GM18519 (cell line): ENCODE data around the gene VGLL3.
"Not testable (repeated sequence)": the region's sequence is repeated elsewhere in the genome, so short reads cannot be mapped to it uniquely, and the experiment has no call there.

ENCODE experiments used
- ATAC-seq: cut with Tn5 transposase; IDR thresholded peaks from one replicate; pipeline ENCODE4 v1.9.1; 2021; ENCODE audit warnings: mild to moderate bottlenecking, moderate library complexity; ENCODE audit not compliant: unreplicated experiment, low FRiP score

The VGLL3 gene

DNA sequence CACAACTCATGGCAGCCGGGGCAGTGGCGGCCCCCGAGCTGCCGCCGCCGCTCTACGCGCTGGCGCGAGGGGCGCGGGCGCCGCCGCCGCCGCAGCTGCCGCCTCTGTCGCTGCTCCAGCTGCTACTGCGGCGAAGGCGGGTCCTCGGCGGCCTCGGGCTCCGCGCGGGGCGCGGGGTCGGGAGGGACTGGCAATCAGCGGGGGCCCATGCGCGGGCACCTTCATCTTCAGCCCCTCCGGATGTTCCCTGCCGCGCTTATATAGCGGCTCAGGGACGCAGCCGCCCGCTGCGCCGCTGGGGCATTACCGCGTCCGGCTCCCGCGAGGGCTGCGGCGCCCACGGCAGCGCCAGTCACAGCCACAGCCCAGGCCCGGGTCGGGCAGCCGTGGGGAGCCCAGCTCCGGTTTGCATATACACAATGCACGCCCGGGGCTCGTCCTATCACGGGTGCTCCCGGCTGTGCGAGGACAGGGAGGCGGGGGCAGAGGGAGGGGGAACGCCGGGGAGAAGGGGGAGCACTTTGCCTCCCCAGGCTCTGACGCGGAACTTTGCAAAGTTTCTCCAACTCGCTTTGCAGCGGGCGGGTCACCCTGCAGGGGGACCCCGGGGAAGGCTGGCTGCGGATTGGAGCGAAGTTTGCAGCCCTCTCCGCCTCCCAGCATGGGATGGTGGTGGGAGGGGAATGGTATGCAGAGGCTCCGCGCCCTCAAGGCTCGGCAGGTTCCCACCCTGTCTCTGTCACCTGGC lies at the start of gene VGLL3:
TSS of gene VGLL3 (minus strand) at position 416 of the 748 bp plus-strand sequence. CDS start at position 10, 406 bp downstream.
- no peak for ATAC-seq

- ATAC-seq: no peak
Observed at GRCh38 chr3:87037652-87038051, 46.7 kb upstream of the VGLL3 start.

DNA sequence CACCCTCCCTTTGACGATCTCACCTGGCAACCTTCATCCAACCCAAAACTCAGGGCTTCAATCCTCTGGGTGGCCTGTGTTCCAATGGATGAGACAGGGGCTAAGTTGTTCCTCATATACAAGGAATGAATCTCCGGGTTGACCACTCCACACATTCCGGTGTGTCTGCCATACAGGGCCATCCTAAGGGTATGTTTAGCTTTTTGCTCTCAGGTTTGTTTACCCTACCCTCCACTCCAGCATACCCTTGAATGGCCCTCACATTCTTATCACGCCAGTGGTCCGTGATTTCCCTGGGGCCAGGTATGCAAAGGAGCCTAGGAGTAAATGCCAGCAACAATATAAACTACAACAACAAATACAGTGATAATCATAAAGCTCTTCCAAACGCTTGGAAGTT lies 45.7 kb upstream of the VGLL3 start:
- no peak for ATAC-seq

DNA sequence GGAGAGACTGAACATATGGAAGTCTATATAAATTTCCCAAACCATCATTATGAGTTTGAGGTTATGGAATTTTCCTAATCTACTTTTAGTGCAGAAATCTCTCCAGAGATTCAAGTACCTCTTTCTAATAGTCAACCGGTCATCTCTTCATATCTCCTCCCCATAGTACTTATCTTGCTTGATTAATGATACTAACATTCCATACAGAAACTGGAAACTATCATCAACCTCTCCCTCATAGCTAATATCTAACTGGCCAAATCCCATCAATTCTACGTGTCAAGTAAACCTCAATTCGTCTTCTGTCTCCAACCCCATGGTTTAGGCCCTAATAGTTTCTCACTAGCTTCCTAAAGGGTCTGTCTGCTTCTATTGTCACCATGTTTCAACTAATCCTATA lies 44.4 kb upstream of the VGLL3 start:
- no peak for ATAC-seq

DNA sequence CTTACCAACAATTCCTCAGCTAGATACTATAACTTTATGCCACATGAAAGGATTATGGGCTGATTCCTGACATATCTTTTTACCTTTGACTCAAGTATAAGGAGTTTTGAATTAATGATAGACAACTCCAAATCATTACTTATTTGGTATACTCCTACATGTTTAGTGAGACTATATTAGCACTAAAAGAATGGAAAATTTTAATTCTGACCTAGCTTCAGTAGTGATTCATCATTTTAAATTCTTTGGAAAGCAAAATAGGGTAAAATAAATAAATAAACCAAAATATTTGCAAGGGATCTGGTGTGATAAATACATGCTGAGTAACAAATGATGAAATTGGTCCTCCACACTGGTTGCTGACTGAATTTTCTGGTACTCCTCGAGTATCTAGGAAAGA lies 42.3 kb upstream of the VGLL3 start:
- no peak for ATAC-seq

GRCh38 chr3:87025661-87026645 lies 35.0 kb upstream of the VGLL3 start:
- ATAC-seq: no peak

GRCh38 chr3:87017370-87017769 lies 26.4 kb upstream of the VGLL3 start:
- ATAC-seq: not testable (repeated sequence)

GRCh38 chr3:87009271-87009670 lies 18.3 kb upstream of the VGLL3 start:
- ATAC-seq: no peak

- no peak for ATAC-seq
Observed at GRCh38 chr3:87006844-87007439, 16.0 kb upstream of the VGLL3 start.

DNA sequence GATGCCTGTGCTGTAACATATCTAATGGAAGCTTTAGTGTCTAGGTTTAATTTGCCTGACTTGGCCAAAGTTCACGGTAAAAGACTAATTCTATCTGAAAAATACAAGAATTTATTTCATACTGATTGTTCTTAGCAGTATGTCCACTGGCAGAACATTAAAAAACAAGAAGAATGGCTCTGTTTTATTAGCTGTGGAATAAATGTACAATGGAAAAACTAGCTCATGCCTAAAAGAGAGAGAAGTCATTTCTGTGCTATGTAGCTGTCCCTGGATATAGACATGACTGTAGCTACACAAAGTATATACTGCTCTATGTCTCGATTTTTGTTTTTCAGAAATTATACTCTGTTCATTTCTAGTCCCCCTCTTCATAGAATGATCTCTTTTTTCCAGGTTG lies 13.9 kb upstream of the VGLL3 start:
- ATAC-seq: no peak

- no peak for ATAC-seq
Observed at GRCh38 chr3:87002346-87002745, 11.4 kb upstream of the VGLL3 start.

GRCh38 chr3:87001473-87002098 lies 10.6 kb upstream of the VGLL3 start:
- no peak for ATAC-seq

- no peak for ATAC-seq
Observed at GRCh38 chr3:87000940-87001339, 10.0 kb upstream of the VGLL3 start.

- ATAC-seq: no peak
Observed at GRCh38 chr3:86998569-86998968, 7.6 kb upstream of the VGLL3 start.

- no peak for ATAC-seq
Observed at GRCh38 chr3:86996261-86996955, 5.5 kb upstream of the VGLL3 start.

- ATAC-seq: no peak
Observed at GRCh38 chr3:86995537-86995936, 4.6 kb upstream of the VGLL3 start.

DNA sequence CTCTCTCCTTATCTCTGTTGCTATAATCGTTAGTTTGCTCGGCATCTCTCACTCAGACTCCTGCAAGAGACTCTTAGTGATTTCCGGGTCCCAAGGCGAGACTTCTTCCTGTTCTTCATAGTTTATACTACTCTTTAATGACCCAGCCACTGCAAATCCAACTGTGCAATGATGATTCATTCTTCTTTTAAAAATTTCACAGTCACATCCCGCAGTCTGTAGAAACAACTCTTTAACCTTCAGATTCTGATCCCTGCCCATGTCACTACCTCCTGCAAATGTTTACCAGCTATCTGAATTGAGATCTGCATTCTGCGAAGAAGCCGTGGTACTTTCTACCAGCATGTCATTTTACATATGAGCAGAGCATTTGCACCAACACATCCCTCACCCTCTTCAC lies 2.8 kb upstream of the VGLL3 start:
- no peak for ATAC-seq

- no peak for ATAC-seq
Observed at GRCh38 chr3:86991840-86992435, 989 bp upstream of the VGLL3 start.

DNA sequence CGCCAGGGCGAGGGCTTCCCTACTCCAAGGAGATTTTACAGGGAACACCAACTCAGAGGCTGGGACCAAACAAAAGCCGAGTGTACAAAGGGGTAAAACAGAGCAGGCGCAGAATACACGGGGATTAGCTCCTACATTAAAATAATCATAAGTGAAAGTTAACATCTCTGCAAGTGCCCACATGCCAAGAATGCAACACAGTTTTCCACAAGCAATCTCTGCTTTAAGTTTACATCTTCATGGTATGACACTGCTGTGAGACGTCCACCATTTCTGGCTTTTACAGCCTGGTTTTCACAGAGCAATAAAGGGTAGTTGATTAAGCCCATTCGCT lies 500 bp upstream of the VGLL3 start:
- ATAC-seq: no peak
